Loucy (cell line): ENCODE results near the gene MAML3.

Source experiments
- EZH2phosphoT487 ChIP-seq: fragments of 200-600 bp; IDR thresholded peaks from 2 replicates; pipeline ENCODE4 v1.6.1; 2018; ENCODE audit warnings: antibody characterized with exemption, mild to moderate bottlenecking, moderate library complexity, borderline replicate concordance
- TF ChIP-seq, protein P1 (sequence below): fragments of 200-600 bp; sonication (generic); conservative IDR thresholded peaks from 2 replicates; pipeline ENCODE4 v1.5.1; 2014; ENCODE audit warnings: mild to moderate bottlenecking, antibody characterized with exemption, low read length

DNA sequence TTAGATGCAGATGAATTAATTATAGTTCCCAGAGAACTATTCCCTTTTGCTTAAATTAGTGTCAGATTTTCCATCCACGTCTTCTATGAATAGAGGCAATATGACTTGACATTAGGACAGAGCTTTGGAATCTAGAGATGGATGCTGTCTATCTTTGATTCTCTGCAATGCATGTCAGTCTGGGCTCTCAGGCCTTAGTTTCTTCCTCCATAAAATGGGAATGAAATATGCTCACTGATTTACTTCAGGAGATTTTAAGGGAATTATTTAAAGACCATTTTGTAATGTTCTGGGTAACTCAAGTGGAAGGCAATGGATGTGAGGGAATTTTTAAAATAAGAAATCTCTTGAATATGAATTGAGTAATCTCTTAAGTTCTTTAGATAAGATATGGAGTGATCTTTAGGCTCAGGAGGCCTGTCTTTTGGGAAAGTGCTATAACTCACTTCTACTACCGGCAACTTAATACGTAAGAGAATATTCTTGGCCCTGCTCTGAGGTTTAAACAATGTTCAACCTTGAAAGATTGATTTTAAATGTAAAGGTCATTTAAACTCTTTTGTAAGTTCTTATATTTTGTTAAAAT is 459.4 kb downstream of the MAML3 start:
- TF ChIP-seq, protein P1, sequence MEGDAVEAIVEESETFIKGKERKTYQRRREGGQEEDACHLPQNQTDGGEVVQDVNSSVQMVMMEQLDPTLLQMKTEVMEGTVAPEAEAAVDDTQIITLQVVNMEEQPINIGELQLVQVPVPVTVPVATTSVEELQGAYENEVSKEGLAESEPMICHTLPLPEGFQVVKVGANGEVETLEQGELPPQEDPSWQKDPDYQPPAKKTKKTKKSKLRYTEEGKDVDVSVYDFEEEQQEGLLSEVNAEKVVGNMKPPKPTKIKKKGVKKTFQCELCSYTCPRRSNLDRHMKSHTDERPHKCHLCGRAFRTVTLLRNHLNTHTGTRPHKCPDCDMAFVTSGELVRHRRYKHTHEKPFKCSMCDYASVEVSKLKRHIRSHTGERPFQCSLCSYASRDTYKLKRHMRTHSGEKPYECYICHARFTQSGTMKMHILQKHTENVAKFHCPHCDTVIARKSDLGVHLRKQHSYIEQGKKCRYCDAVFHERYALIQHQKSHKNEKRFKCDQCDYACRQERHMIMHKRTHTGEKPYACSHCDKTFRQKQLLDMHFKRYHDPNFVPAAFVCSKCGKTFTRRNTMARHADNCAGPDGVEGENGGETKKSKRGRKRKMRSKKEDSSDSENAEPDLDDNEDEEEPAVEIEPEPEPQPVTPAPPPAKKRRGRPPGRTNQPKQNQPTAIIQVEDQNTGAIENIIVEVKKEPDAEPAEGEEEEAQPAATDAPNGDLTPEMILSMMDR, result no peak
- TF ChIP-seq EZH2phosphoT487, result no peak
